Panc1 (cell line): ENCODE measurements around the gene ACER3.

Experiments
- CTCF ChIP-seq: fragments of 450-650 bp; IDR thresholded peaks from 2 replicates; pipeline ENCODE4 v1.5.1; 2017; ENCODE audit warnings: mild to moderate bottlenecking
- POLR2AphosphoS5 ChIP-seq: IDR thresholded peaks from 2 replicates; pipeline ENCODE4 v1.6.1; 2012; ENCODE audit warnings: mild to moderate bottlenecking, low read depth, low read length, moderate library complexity
- REST ChIP-seq, 2 experiments: IDR thresholded peaks; 2 replicates each; pipeline ENCODE4 v1.6.1; 2011 to 2012; ENCODE audit warnings: low read depth in 2 of 2, control low read depth in 1 of 2, low read length in 1 of 2, mild to moderate bottlenecking in 1 of 2, moderate library complexity in 1 of 2; ENCODE audit not compliant: insufficient read depth in 1 of 2
- TCF7L2 ChIP-seq: IDR thresholded peaks from 2 replicates; pipeline ENCODE4 v1.6.1; 2011; ENCODE audit warnings: mild to moderate bottlenecking, low read depth, low read length, inconsistent platforms

DNA sequence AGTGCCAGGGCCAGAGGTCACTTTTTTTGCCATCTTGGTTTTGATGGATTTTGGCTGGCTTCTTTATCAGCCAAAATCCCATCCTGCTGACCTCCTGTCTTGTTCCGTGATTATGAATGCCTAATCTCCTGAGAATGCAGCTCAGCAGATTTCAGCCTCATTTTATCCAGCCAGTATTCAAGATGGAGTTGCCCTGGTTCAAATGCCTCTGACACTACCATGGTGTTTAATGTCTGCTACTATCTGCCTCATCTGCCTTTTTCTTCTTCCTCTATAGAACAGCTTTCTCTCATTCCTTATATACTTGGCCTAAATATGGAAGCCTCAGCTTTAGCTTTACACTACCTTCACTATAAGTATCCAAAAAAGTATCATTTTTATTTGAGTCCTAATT, 50.7 kb downstream of the ACER3 start:
- TF ChIP-seq CTCF (no peak), POLR2AphosphoS5 (no peak), REST (IDR thresholded peaks at IDR 0.05; ENCODE audit: insufficient read depth in 1 of 2, low read depth in 2 of 2, low read length in 1 of 2) (no peak), TCF7L2 (no peak)
